ENCODE data around the gene EVA1A.
"Not testable (repeated sequence)": the region's sequence is repeated elsewhere in the genome, so short reads cannot be mapped to it uniquely, and the experiment has no call there.

Gene EVA1A

GRCh38 chr2:75516378-75517360 is 44.1 kb downstream of the EVA1A start:
- no peak for DNase-seq (ENCODE audit: low read depth)

DNA sequence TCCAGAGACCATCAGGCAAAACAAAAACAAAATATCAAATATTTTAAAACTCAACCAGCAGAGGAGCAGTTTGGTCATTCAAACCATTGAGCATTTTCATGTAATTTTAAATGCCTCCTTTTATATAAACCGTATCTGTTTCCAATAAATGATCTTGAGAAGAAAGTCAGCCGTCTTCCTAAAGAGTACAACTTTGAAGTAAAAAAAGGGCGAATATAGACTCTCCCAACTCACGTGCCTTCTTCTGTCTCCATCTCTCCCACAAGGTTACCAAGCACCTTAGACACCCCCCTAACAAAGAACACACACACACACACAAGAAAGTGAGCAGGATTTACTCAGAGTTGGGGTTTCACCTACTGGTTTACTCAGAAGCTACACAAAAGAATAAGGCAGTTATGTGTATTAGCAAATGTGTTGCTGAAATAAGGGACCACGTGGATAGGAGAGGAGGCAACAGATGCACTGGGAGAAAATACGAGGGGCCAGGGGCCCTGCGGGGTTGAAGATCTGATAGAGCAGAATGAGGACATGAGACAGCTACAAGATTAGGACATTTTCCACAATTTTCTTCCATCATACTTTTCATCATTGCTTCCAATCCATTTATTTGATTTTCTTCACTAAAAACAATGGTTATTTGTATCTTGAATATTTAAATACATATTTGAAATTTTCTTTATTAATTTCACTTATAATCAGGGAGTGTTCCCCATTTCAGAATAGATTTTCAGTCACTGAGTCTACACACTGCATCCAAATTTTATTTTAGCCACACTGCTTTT is 45.0 kb downstream of the EVA1A start:
- DNase-seq (ENCODE audit: low read depth) = no peak

GRCh38 chr2:75513616-75514170 is 47.0 kb downstream of the EVA1A start:
- DNase-seq (ENCODE audit: low read depth) = no peak

GRCh38 chr2:75512455-75513212 is 48.1 kb downstream of the EVA1A start:
- DNase-seq (ENCODE audit: low read depth) = no peak

GRCh38 chr2:75506101-75506697 is 54.5 kb downstream of the EVA1A start:
- no peak for DNase-seq (ENCODE audit: low read depth)

- DNase-seq (ENCODE audit: low read depth) = no peak
Measured at GRCh38 chr2:75505012-75505411, 55.7 kb downstream of the EVA1A start.

DNA sequence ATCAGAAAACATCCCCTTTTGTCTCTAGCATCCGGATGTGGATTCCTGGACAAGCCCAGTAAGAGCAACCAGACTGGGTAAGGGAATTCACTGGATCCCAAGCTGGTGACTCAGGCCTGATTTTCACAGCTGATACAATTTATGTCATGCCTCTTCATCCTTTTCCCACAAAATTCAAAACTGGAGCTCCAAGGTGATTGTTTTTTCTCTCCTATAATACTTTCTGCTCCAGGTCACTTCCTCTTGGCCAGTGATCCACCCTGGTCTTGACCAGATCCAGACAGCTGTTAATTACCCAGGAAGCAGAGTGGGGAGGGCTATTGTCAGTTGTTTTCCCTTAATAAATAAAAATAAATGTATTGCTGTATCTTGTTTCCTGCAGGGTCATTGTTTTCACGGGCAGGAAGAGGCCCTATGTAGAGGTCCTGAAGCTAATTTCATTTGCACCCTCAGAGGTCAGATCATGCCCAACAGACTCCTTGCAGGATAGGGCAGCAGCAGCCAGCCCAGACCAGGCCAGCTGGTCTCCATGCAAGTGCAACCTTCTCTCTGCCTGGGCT is 57.6 kb downstream of the EVA1A start:
- no peak for DNase-seq (ENCODE audit: low read depth)

- no peak for DNase-seq (ENCODE audit: low read depth)
Measured at GRCh38 chr2:75500633-75501032, 60.1 kb downstream of the EVA1A start.

DNA sequence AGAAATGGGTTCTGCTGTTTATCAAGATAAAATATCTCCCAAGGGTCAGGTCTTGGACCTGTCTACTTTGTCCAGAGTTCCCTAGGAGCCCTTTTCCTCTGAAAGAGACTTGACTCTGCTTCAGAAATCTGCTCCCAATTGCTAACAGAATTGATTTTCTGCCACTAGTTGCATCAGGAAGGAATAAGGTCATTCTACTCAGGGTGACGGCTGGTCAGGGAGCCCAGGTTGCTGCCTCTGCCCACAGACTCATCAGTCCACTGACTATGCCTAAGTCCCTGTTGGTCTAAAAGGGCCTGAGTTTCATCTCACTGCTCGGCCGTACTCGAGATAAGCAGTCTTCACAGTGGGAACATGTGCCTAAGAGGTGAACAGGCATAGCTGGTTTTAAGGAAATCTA is 61.2 kb downstream of the EVA1A start:
- DNase-seq (ENCODE audit: low read depth) = no peak

DNA sequence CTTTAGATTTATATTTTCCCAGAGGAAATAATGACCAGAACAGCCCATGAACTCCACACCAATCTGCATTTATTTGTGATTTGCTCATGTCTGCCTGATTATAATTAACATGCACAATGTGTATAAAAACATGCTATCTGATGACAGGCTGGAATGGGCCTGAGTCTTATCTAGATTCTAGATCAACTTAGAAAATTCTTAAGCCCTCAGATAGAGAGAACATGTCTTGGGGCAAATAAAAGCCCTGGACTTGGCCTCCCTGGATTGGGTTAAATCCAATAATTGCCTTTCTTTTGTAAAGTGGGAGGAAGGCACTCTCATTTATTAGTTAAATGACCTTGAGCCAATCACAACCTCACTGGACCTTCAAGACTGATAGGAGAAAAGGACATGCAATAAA is 61.8 kb downstream of the EVA1A start:
- no peak for DNase-seq (ENCODE audit: low read depth)

DNA sequence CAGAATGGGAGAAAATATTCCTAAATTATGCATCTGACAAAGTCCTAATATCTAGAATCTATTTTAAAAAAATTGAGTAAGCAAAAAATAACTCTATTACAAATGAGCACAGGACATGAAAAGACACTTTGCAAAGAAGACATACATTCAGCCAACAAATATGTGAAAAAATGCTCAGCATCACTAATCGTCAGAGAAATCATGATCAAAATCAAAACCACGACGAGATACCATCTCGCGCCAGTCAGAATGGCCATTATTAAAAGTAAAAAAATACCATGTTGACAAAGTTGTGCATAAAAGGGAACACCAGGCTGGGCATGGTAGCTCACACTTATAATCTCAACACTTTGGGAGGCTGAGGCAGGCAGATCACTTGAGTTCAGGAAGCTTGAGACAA is 63.5 kb downstream of the EVA1A start:
- DNase-seq (ENCODE audit: low read depth) = no peak

DNA sequence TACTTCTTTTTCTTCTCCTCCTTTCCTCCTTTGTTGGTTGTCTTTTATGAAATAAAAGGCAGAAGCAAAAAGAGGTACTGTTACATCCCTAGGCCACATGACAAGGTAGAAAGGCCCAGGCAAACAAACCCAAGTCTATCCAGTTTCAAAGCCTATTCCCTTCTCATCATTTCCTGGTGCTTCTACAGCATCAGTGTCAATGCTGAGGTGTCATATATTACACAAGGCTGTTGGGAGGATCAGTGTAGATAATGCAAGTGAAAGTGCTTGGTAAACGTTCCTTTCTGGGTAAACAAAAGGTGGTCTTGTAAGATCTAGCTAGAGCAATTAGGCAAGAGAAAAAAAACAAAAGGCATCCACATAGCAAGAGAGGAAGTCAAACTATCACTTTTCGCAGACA is 64.9 kb downstream of the EVA1A start:
- DNase-seq (ENCODE audit: low read depth) = no peak

DNA sequence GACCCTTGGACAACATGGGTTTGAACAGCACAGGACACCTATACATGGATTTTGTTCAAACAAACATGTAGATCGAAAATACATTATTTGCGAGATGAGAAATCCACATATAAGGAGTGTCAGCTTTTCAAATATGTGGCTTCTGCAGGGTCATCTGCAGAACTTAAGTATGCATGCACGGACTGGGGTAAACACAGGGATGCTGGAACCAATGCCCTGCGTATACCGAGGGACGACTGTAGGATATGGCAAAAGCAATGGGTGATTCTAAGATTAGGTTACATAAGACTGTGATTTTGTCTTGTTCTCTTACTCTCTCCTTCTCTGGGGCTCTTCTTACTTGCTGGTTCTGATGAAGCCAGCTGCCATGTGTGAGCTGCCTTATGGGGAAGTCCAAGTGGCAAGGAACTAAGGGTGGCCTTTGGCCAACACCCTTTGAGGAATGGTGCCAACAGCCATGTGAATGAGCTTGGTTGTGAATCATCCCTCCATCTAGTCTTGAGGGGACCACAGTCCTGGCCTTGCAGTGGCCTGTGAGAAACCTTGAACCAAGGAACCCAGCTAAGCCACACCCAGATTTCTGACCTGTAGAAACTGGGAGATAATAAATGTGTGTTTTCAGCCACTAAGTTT is 66.5 kb downstream of the EVA1A start:
- DNase-seq (ENCODE audit: low read depth) = no peak

DNA sequence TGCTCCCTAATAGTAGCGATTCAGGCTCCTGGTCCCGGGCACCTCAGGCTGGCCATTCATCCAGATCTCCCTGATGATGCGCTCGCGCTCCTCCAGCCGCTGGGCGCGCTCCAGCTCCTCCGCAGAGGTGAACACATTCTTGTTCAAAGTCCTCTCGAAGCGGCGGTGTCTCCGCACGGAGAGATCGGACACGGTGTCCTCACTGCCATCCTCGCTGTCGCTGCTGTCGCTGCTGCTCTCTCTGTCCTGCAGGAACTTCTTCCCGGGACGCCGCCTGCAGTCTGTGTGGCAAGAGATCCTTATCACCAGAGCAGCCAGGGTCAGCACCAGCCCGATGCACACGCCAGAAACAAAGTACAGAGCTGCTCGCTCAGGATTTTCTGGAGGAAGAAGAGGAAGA is 67.5 kb downstream of the EVA1A start:
- no peak for DNase-seq (ENCODE audit: low read depth)

DNA sequence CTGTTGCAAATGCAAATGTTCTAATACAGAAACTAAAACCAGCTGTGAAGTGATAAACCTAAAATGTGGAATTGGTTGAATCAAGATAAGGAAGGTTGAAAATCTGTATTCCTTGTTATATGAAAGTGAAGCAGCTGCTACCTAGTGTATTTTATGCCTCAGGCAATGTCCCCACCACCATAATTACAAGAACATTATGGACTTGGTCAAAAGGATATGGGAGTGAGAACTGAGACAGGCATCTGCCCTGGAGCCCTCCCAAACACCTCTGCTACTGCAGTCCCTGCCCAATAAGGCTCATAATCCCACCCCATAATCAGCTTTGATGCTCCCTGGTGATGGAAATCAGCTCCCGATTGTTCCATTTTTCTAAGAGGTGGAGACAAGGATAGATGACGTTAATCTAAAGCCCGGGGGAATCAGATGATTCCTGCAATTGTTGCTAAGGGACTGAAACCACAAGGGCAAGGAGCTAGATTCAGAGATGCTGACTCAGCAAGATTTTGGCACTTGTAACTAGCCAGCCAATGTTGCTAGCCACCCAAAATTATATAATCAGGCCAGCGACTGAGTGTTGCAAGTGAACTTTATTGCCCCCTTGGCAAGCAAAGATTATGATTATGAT is 69.5 kb downstream of the EVA1A start:
- DNase-seq (ENCODE audit: low read depth) = no peak

- DNase-seq (ENCODE audit: low read depth) = no peak
Measured at GRCh38 chr2:75489721-75490120, 71.0 kb downstream of the EVA1A start.

- no peak for DNase-seq (ENCODE audit: low read depth)
Measured at GRCh38 chr2:75488157-75488556, 72.6 kb downstream of the EVA1A start.

DNA sequence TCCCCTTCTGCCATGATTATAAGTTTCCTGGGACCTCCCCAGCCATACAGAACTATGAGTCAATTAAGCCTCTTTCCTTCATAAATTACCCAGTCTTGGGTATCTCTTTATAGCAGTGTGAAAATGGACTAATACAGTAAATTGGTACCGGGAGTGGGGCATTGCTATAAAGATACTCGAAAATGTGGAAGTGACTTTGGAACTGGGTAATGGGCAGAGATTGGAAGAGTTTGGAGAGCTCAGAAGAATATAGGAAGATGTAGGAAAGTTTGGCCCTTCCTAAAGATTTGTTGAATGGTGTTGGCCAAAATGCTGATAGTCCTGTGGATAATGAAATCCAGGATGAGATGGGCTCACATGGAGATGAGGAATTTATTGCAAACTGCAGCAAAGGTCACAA is 74.0 kb downstream of the EVA1A start:
- not testable (repeated sequence) for DNase-seq (ENCODE audit: low read depth)

DNA sequence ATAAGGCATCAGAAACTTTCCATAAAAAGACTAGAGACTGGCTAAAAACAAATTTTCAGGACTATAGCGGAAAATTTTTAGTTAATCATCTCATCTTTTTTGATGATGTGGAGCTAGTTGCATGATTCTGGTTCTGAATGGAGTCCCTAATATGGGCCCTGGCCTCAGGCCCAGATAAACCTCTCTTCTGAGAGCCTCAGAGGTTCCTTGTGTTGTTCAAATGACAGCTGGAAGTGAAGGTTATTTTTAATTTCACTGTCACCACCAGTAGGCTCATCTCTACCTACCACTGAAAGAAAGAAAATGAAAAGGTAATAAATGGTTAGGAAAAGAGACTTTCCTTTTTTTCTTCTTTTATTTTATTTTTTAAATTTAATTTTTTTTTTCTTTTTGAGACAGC is 75.9 kb downstream of the EVA1A start:
- DNase-seq (ENCODE audit: low read depth) = no peak

- DNase-seq (ENCODE audit: low read depth) = no peak
Measured at GRCh38 chr2:75483878-75484277, 76.9 kb downstream of the EVA1A start.
